Sigmoid colon (tissue), 7 donors: ENCODE results near the gene LRP6. TPM values are rescaled to one million over a fixed set of nuclear protein-coding genes. Genes with fewer than 3 reads are reported as not detected.

Experiments used
- DNase-seq: peaks from one replicate; pipeline ENCODE4 v3.0.0-alpha.2; 2019
- H3K27ac ChIP-seq, 4 donors: fragments of 200-600 bp; sonication (generic); one replicate each; pipeline ENCODE4 v1.5.1; 2016 to 2019; ENCODE audit warnings: mild to moderate bottlenecking in 1 of 4
- H3K27me3 ChIP-seq, 3 donors: fragments of 200-600 bp; sonication (generic); one replicate each; pipeline ENCODE4 v1.5.1; 2019; ENCODE audit warnings: mild to moderate bottlenecking in 1 of 3
- H3K36me3 ChIP-seq, 4 donors: fragments of 200-600 bp; sonication (generic); one replicate each; pipeline ENCODE4 v1.5.1; 2016 to 2019
- H3K4me1 ChIP-seq, 4 donors: fragments of 200-600 bp; sonication (generic); one replicate each; pipeline ENCODE4 v1.5.1; 2017 to 2019
- H3K4me3 ChIP-seq, 4 donors: fragments of 200-600 bp; sonication (generic); one replicate each; pipeline ENCODE4 v1.5.1; 2017 to 2019; ENCODE audit warnings: mild to moderate bottlenecking in 2 of 4, moderate library complexity in 1 of 4
- H3K9me3 ChIP-seq, 4 donors: fragments of 200-600 bp in 3 of 4; sonication (generic) in 3 of 4; one replicate each; pipeline versions ENCODE4 v1.5.1 to v1.6.1; 2013 to 2019
- EP300 ChIP-seq, 4 donors: sonication (generic); formaldehyde crosslinking; IDR thresholded peaks; one replicate each; pipeline ENCODE4 v1.6.1; 2017; ENCODE audit warnings: antibody characterized with exemption in 4 of 4
- POLR2A ChIP-seq, 2 donors: fragments of 450-650 bp; IDR thresholded peaks; one replicate each; pipeline ENCODE4 v1.6.1; 2016; ENCODE audit warnings: antibody characterized with exemption in 2 of 2, mild to moderate bottlenecking in 2 of 2, moderate library complexity in 2 of 2
- POLR2AphosphoS5 ChIP-seq, 4 donors: sonication (generic); formaldehyde crosslinking; IDR thresholded peaks; one replicate each; pipeline ENCODE4 v1.6.1; 2017; ENCODE audit warnings: antibody characterized with exemption in 4 of 4
- WGBS, 2 donors: extraction: QIAGEN DNeasy Blood & Tissue Kit; methylation state at CpG; one replicate each; pipeline ENCODE4 v1.1.7; 2013; 5-methylcytosine and 5-hydroxymethylcytosine counted together
- intact Hi-C: fragments of 100-400 bp; cut with DNase I; formaldehyde crosslinking; loops from one replicate; pipeline ENCODE4 v1.15.1; 2023
- polyA plus RNA-seq, 3 donors: library from polyadenylated mRNA; stranded (reverse); fragments of 200-250 nt; gene quantifications; one replicate each; pipeline ENCODE4 v1.2.3, GENCODE V29; 2013
- total RNA-seq, 4 donors: library from RNA; depleted of rRNA; stranded (reverse); fragments of >200 nt; gene quantifications; one replicate each; pipeline ENCODE4 v1.1.0, GENCODE V29; 2016
- TF ChIP-seq, protein P1 (sequence below), 4 experiments: fragments of 450-650 bp in 3 of 4; fragments of 200-600 bp in 1 of 4; IDR thresholded peaks; one replicate each; pipeline ENCODE4 v1.5.1; 2016 to 2019; ENCODE audit warnings: antibody characterized with exemption in 4 of 4, mild to moderate bottlenecking in 3 of 4, moderate library complexity in 2 of 4
- donor health status: healthy with polysubstance abuse.
- donor health status: Bipolar disorder and iron deficiency.
- donor health status: healthy.

LRP6 gene
- total and polyA plus RNA-seq, 7 donors = 1.8 to 55.1 (median 36.0) TPM

DNA sequence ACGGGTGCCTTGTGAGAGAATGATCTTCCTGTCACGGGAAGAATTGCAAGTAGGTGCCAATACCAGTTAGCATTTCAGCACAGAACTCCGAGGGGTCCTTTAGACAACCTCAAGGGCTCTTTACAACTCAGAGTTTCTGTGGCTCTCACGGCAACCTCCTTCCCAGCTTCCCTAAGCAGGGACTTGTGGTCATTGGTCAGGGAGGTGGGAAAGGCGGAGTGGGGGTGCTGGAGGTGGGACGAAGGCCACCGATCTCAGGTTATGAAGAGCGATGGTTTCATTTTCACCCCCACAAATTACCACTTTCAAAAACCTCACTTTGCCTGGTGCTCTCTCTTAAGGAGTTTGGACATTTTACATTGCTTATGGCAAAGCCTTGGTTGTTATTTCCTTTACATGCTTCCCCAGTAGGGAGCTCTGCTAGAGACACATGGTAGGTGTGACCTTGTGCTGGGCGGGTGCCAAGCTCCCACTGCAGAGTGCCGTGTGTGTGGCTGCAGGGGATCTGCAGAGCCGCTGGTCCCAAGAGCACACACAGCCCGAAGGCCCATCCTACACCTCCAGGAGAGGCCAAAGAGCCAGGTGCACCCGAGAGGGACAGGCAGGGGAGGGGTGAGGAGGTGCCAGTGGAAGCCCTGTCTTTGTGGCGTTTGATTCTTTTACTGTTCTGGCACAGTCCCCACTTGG lies 174.7 kb downstream of the LRP6 start:
- Histone ChIP-seq H3K27ac (no peak overlapping the region), H3K36me3 (no peaks in the 10 kb centered on the region), H3K4me3 (no peak overlapping the region), H3K4me1 (peaks cover 0 to 8% (median 0%) of the 10 kb centered on the region in 4 donors), H3K27me3 (no peaks in the 10 kb centered on the region), H3K9me3 (no peaks in the 10 kb centered on the region)
- intact Hi-C loops = no loop called here
- 59 to 82% methylated on average over 14 of the region's 14 CpGs for WGBS, 2 donors
- no peak for TF ChIP-seq POLR2AphosphoS5 (IDR thresholded peaks at IDR 0.05)
- TF ChIP-seq EP300 (IDR thresholded peaks at IDR 0.05) = no peak
- TF ChIP-seq, protein P1, sequence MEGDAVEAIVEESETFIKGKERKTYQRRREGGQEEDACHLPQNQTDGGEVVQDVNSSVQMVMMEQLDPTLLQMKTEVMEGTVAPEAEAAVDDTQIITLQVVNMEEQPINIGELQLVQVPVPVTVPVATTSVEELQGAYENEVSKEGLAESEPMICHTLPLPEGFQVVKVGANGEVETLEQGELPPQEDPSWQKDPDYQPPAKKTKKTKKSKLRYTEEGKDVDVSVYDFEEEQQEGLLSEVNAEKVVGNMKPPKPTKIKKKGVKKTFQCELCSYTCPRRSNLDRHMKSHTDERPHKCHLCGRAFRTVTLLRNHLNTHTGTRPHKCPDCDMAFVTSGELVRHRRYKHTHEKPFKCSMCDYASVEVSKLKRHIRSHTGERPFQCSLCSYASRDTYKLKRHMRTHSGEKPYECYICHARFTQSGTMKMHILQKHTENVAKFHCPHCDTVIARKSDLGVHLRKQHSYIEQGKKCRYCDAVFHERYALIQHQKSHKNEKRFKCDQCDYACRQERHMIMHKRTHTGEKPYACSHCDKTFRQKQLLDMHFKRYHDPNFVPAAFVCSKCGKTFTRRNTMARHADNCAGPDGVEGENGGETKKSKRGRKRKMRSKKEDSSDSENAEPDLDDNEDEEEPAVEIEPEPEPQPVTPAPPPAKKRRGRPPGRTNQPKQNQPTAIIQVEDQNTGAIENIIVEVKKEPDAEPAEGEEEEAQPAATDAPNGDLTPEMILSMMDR (IDR thresholded peaks at IDR 0.05) = no peak
- no peak for DNase-seq

DNA sequence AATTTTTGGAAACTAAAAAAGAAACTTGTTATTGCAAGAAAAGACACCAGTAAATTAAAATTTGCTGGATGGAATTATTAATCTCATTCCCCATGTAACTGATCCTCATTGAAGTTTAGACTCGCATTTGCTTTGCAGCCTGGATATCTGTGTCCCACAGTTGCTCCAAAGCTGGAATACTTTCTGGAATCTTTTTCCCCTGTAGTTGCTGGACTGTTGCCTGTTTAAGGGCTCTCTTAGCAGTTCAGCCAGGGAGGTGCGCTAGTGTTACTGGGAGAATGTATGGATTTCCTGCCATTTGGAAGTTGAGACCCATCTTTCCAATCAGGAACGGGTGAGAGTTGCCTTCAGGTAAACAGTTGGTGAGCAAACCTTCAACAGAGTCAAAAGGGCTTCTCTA lies 175.8 kb downstream of the LRP6 start:
- DNase-seq = no peak
- 90 to 96% methylated on average over 3 of the region's 3 CpGs for WGBS, 2 donors
- Histone ChIP-seq H3K36me3 (no peaks in the 10 kb centered on the region), H3K27me3 (no peaks in the 10 kb centered on the region), H3K9me3 (no peaks in the 10 kb centered on the region), H3K4me1 (peaks cover 0 to 8% (median 0%) of the 10 kb centered on the region in 4 donors), H3K27ac (no peak overlapping the region), H3K4me3 (no peak overlapping the region)
- TF ChIP-seq, protein P1 (IDR thresholded peaks at IDR 0.05) = no peak
- TF ChIP-seq POLR2AphosphoS5 (IDR thresholded peaks at IDR 0.05) (no peak), EP300 (IDR thresholded peaks at IDR 0.05) (no peak), POLR2A (IDR thresholded peaks at IDR 0.05) (no peak)
- intact Hi-C loops = no loop called here

DNA sequence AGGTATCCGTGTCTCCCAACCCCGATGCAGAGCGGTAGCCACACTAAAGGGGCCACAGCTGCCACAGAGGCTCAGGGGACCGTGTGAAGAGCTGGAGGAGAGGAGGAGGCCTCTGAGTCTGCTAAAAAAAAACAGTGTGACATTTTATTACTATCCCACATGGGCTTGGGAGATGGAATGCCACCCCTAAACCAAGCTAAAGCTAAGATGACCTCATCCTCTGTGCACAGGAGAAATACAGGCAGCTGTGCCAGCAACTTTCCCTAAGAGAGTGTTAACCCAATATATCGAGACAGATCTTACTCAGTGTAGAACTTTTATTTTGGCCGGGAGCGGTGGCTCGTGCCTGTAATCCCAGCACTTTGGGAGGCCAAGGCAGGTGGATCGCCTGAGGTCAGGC lies 178.1 kb downstream of the LRP6 start:
- Histone ChIP-seq H3K27ac (no peak overlapping the region), H3K27me3 (no peaks in the 10 kb centered on the region), H3K9me3 (no peaks in the 10 kb centered on the region), H3K4me1 (peaks cover 0 to 8% (median 0%) of the 10 kb centered on the region in 4 donors), H3K36me3 (no peaks in the 10 kb centered on the region), H3K4me3 (no peak overlapping the region)
- no peak for DNase-seq
- intact Hi-C loops = no loop called here
- TF ChIP-seq EP300 (IDR thresholded peaks at IDR 0.05) = no peak
- no peak for TF ChIP-seq POLR2A (IDR thresholded peaks at IDR 0.05)
- TF ChIP-seq POLR2AphosphoS5 (IDR thresholded peaks at IDR 0.05) = no peak
- TF ChIP-seq, protein P1 (IDR thresholded peaks at IDR 0.05) = no peak
- WGBS, 2 donors = 94 to 97% methylated on average over 9 of the region's 9 CpGs

DNA sequence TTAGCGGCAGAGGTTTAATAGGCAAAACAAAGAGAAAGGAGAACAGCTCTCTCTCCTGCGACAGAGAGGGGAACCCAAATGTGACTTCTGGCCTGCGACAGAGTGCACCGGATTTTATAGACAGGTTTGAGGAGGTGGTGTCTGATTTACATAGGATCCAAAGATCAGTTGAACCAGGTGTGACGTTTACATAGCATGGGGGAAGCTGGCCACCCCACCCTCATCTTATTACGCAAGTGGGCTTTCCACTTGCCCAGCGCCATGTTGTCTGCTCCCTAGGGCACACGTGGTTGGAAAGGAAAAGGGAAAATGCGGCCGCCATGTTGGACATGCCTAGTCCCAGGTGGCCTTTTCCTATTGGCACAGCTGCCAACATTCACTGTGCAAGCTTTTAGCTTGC lies 178.7 kb downstream of the LRP6 start:
- WGBS, 2 donors = 83 to 91% methylated on average over 10 of the region's 10 CpGs
- Histone ChIP-seq H3K9me3 (no peaks in the 10 kb centered on the region), H3K4me3 (no peak overlapping the region), H3K36me3 (no peaks in the 10 kb centered on the region), H3K27ac (no peak overlapping the region), H3K4me1 (peaks cover 0 to 8% (median 0%) of the 10 kb centered on the region in 4 donors), H3K27me3 (no peaks in the 10 kb centered on the region)
- intact Hi-C loops = no loop called here
- TF ChIP-seq EP300 (IDR thresholded peaks at IDR 0.05) = no peak
- no peak for DNase-seq

DNA sequence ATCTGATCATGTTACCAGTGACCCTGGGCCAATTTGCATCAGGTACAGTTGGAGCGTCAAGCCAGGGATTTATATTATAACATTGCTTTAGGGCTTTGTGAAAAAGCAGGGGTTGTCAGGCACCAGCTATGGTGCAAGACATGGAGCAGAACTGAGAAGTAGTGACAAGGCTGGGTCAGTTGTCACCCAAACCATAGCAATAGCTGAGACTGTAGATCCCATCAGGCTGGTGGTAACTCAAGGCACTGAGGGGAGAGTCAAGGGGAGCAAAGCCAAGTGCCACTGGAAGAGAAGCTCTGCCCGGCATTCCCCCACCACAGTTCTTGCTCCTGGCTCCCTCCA lies 179.2 kb downstream of the LRP6 start:
- 96 to 98% methylated on average over 2 of the region's 2 CpGs for WGBS, 2 donors
- Histone ChIP-seq H3K36me3 (no peaks in the 10 kb centered on the region), H3K4me1 (peaks cover 0 to 8% (median 0%) of the 10 kb centered on the region in 4 donors), H3K27me3 (no peaks in the 10 kb centered on the region), H3K4me3 (no peak overlapping the region), H3K9me3 (no peaks in the 10 kb centered on the region), H3K27ac (no peak overlapping the region)
- intact Hi-C loops = no loop called here
- TF ChIP-seq, protein P1 (IDR thresholded peaks at IDR 0.05) = no peak
- TF ChIP-seq EP300 (IDR thresholded peaks at IDR 0.05) (no peak), POLR2AphosphoS5 (IDR thresholded peaks at IDR 0.05) (no peak), POLR2A (IDR thresholded peaks at IDR 0.05) (no peak)
- no peak for DNase-seq
